ENCODE data around the gene FRAS1. TPM values are rescaled to one million over a fixed set of nuclear protein-coding genes. Genes with fewer than 3 reads are reported as not detected.

The FRAS1 gene
- polyA plus RNA-seq, 1 donor from 2014 or later, result 2.8 TPM

DNA sequence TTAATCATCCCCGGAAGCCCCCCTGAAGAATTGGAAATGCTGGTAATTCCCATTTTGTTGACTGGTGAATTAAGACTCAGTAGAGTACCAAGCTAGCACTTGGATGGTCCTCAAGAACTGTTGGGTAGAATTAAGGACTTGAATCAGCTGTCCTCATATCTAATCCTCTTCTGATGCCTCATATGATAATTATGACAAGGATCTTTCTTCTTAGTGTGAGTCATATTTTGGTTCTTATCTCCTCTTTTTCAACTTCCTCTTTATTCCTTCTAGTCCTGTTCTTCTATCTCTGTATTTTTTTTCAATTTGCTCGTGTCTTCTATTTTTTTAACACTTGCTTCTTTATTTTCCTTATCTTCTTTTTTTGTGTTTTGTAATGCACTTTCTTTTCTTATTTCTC is 288.1 kb downstream of the FRAS1 start:
- H3K4me3 ChIP-seq (ENCODE audit: low read length), result no peak overlapping the region
- no peaks in the 10 kb centered on the region for H3K27me3 ChIP-seq (ENCODE audit: insufficient read depth, low read depth, low read length)
- H3F3A ChIP-seq (ENCODE audit: insufficient read depth, low read length, poor library complexity, severe bottlenecking), result no peaks in the 10 kb centered on the region
- no peak overlapping the region for H2AFZ ChIP-seq (ENCODE audit: low read depth, low read length)
- H3K36me3 ChIP-seq (ENCODE audit: insufficient read depth, low read length), result no peaks in the 10 kb centered on the region
- no peaks in the 10 kb centered on the region for H3K79me2 ChIP-seq (replicated peaks; ENCODE audit: insufficient read depth, low read length)
- TF ChIP-seq SMC3 (conservative IDR thresholded peaks at IDR 0.05; ENCODE audit: poor library complexity), result no peak
- no peak for TF ChIP-seq EZH2 (IDR thresholded peaks at IDR 0.05; ENCODE audit: borderline replicate concordance, insufficient read depth, low read length, poor library complexity, severe bottlenecking)
- no peaks in the 10 kb centered on the region for H3K9me2 ChIP-seq (ENCODE audit: insufficient read depth, low read length)
- no peak overlapping the region for H3K27ac ChIP-seq (ENCODE audit: low read length)
- H3K9ac ChIP-seq (ENCODE audit: low read length), result no peak overlapping the region
- H3K4me2 ChIP-seq (ENCODE audit: low read length), result no peak overlapping the region
- H3K9me3 ChIP-seq (ENCODE audit: low read length), result no peaks in the 10 kb centered on the region
- H4K20me1 ChIP-seq (ENCODE audit: insufficient read depth), result no peaks in the 10 kb centered on the region

DNA sequence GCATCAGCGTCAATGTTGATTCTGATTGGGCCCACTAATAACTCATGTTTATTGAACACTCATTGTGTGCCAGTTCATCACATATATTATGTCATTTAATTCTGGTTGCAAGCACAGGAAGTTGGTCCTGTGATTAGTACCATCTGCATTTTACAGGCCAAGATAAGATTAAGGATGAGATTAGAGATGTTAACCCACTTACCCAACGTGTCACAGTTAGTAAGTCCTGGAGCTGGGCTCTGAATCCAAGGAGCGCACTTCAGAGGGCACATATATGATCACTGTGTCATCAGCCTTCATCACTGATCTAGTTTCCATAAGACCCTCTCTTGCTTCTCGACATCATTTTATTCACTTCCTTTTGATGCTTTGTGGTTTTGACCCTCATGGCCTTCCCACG is 289.1 kb downstream of the FRAS1 start:
- Histone ChIP-seq H3K9ac (ENCODE audit: low read length) (no peak overlapping the region), H3K4me3 (ENCODE audit: low read length) (no peak overlapping the region), H3K9me2 (ENCODE audit: insufficient read depth, low read length) (no peaks in the 10 kb centered on the region), H3K79me2 (replicated peaks; ENCODE audit: insufficient read depth, low read length) (no peaks in the 10 kb centered on the region), H3K27ac (ENCODE audit: low read length) (no peak overlapping the region), H3K4me2 (ENCODE audit: low read length) (no peak overlapping the region), H3K36me3 (ENCODE audit: insufficient read depth, low read length) (no peaks in the 10 kb centered on the region), H3K9me3 (ENCODE audit: low read length) (no peaks in the 10 kb centered on the region), H4K20me1 (ENCODE audit: insufficient read depth) (no peaks in the 10 kb centered on the region), H2AFZ (ENCODE audit: low read depth, low read length) (no peak overlapping the region), H3K27me3 (ENCODE audit: insufficient read depth, low read depth, low read length) (no peaks in the 10 kb centered on the region), H3F3A (ENCODE audit: insufficient read depth, low read length, poor library complexity, severe bottlenecking) (no peaks in the 10 kb centered on the region)
- TF ChIP-seq RAD21 (conservative IDR thresholded peaks at IDR 0.05), result no peak
- no peak for TF ChIP-seq EP300 (conservative IDR thresholded peaks at IDR 0.05; ENCODE audit: poor library complexity, severe bottlenecking)
- TF ChIP-seq, protein P1, sequence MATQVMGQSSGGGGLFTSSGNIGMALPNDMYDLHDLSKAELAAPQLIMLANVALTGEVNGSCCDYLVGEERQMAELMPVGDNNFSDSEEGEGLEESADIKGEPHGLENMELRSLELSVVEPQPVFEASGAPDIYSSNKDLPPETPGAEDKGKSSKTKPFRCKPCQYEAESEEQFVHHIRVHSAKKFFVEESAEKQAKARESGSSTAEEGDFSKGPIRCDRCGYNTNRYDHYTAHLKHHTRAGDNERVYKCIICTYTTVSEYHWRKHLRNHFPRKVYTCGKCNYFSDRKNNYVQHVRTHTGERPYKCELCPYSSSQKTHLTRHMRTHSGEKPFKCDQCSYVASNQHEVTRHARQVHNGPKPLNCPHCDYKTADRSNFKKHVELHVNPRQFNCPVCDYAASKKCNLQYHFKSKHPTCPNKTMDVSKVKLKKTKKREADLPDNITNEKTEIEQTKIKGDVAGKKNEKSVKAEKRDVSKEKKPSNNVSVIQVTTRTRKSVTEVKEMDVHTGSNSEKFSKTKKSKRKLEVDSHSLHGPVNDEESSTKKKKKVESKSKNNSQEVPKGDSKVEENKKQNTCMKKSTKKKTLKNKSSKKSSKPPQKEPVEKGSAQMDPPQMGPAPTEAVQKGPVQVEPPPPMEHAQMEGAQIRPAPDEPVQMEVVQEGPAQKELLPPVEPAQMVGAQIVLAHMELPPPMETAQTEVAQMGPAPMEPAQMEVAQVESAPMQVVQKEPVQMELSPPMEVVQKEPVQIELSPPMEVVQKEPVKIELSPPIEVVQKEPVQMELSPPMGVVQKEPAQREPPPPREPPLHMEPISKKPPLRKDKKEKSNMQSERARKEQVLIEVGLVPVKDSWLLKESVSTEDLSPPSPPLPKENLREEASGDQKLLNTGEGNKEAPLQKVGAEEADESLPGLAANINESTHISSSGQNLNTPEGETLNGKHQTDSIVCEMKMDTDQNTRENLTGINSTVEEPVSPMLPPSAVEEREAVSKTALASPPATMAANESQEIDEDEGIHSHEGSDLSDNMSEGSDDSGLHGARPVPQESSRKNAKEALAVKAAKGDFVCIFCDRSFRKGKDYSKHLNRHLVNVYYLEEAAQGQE (IDR thresholded peaks at IDR 0.05; ENCODE audit: borderline replicate concordance), result no peak
- TF ChIP-seq SMC3 (conservative IDR thresholded peaks at IDR 0.05; ENCODE audit: poor library complexity), result no peak

DNA sequence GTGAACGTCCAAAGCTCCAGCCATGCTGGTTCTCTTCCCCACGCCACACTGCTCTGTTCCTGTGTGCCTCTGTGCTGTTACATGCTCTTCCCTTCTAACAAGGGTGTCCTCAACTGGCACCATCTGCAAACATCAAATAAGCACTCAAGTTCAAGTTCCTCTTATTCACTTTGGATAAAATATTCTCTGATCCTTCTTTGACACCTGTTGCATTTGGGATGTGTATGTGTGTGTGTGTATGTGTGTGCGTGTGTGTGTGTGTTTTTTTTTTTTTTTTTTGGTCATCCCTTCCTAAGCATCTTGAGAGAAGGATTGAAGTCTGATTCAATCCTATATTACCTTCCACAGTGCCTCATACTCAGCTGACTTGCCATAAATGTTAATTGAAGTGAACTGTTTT is 290.4 kb downstream of the FRAS1 start:
- H2AFZ ChIP-seq (ENCODE audit: low read depth, low read length), result no peak overlapping the region
- H3K9me2 ChIP-seq (ENCODE audit: insufficient read depth, low read length), result no peaks in the 10 kb centered on the region
- no peaks in the 10 kb centered on the region for H3K27me3 ChIP-seq (ENCODE audit: insufficient read depth, low read depth, low read length)

More for the DNA sequence above, 290.4 kb downstream of the FRAS1 start:
- Histone ChIP-seq H3K27ac (ENCODE audit: low read length) (no peak overlapping the region), H3K79me2 (replicated peaks; ENCODE audit: insufficient read depth, low read length) (no peaks in the 10 kb centered on the region), H3K9me3 (ENCODE audit: low read length) (no peaks in the 10 kb centered on the region), H3K9ac (ENCODE audit: low read length) (no peak overlapping the region), H3K4me2 (ENCODE audit: low read length) (no peak overlapping the region), H3K4me3 (ENCODE audit: low read length) (no peak overlapping the region), H4K20me1 (ENCODE audit: insufficient read depth) (no peaks in the 10 kb centered on the region), H3F3A (ENCODE audit: insufficient read depth, low read length, poor library complexity, severe bottlenecking) (no peaks in the 10 kb centered on the region), H3K36me3 (ENCODE audit: insufficient read depth, low read length) (no peaks in the 10 kb centered on the region)
- TF ChIP-seq, protein P2, sequence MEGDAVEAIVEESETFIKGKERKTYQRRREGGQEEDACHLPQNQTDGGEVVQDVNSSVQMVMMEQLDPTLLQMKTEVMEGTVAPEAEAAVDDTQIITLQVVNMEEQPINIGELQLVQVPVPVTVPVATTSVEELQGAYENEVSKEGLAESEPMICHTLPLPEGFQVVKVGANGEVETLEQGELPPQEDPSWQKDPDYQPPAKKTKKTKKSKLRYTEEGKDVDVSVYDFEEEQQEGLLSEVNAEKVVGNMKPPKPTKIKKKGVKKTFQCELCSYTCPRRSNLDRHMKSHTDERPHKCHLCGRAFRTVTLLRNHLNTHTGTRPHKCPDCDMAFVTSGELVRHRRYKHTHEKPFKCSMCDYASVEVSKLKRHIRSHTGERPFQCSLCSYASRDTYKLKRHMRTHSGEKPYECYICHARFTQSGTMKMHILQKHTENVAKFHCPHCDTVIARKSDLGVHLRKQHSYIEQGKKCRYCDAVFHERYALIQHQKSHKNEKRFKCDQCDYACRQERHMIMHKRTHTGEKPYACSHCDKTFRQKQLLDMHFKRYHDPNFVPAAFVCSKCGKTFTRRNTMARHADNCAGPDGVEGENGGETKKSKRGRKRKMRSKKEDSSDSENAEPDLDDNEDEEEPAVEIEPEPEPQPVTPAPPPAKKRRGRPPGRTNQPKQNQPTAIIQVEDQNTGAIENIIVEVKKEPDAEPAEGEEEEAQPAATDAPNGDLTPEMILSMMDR (IDR thresholded peaks at IDR 0.05; ENCODE audit: poor library complexity, severe bottlenecking), result no peak
- no peak for TF ChIP-seq SMC3 (conservative IDR thresholded peaks at IDR 0.05; ENCODE audit: poor library complexity)
- no peak for TF ChIP-seq EZH2 (IDR thresholded peaks at IDR 0.05; ENCODE audit: borderline replicate concordance, insufficient read depth, low read length, poor library complexity, severe bottlenecking)
- TF ChIP-seq MXI1 (conservative IDR thresholded peaks at IDR 0.05; ENCODE audit: poor library complexity, severe bottlenecking), result no peak
- TF ChIP-seq, protein P1 (IDR thresholded peaks at IDR 0.05; ENCODE audit: borderline replicate concordance), result no peak
- TF ChIP-seq EP300 (conservative IDR thresholded peaks at IDR 0.05; ENCODE audit: poor library complexity, severe bottlenecking), result no peak
- TF ChIP-seq TAF1 (IDR thresholded peaks at IDR 0.05; ENCODE audit: low read depth), result no peak
- no peak for TF ChIP-seq POLR2AphosphoS5 (IDR thresholded peaks at IDR 0.05)

All from neural cell (in vitro differentiated cells).